ENCODE measurements around the gene SMARCC2. TPM values are rescaled to one million over a fixed set of nuclear protein-coding genes. Genes with fewer than 3 reads are reported as not detected.

Gene SMARCC2
- total RNA-seq, 5 donors from 2014 or later (not counting 1 experiment from before 2014, with no cell fraction given) = 135 to 160 (median 159) TPM

- Mint-ChIP-seq H3K27me3 (no peaks in the 10 kb centered on the region), H3K36me3 (peaks cover 39% of the 10 kb centered on the region), H3K4me3 (no peak overlapping the region), H3K9me3 (no peaks in the 10 kb centered on the region), H3K27ac (no peak overlapping the region), H3K4me1 (peaks cover 34 to 41% (median 35%) of the 10 kb centered on the region in 3 donors)
- Histone ChIP-seq H3K27ac (ENCODE audit: low read length) (no peak overlapping the region), H3K9me3 (no peaks in the 10 kb centered on the region), H3K27me3 (replicated peaks in 1 of 2; ENCODE audit: control insufficient read depth in 2 of 2, extremely low read depth in 1 of 2, insufficient read depth in 2 of 2, low read length in 1 of 2) (no peaks in the 10 kb centered on the region), H3K4me3 (ENCODE audit: control insufficient read depth in 1 of 2, extremely low read depth in 1 of 2, low read length in 1 of 2) (no peak overlapping the region), H3K36me3 (ENCODE audit: control insufficient read depth in 2 of 2, extremely low read depth in 1 of 2, insufficient read depth in 1 of 2, low read length in 1 of 2) (peaks cover 15 to 54% of the 10 kb centered on the region in 2 donors), H3K4me1 (ENCODE audit: control insufficient read depth in 1 of 2, extremely low read depth in 1 of 2, insufficient read depth in 2 of 2, low read length in 2 of 2) (peaks cover 8 to 22% of the 10 kb centered on the region in 2 experiments)
- ChIA-PET POLR2A (interaction anchor here (0.6 to 2.2 kb wide), 2 partner anchors 17 to 43 kb away, joined by 3 to 7 read pairs; partner anchors contain the start of gene ESYT1 (in 1 of the 2)), CTCF (no interaction called here)
- no CpG with 5 or more reads among the region's 3 CpGs for WGBS (ENCODE audit: insufficient coverage)
- no peak for ATAC-seq (replicated peaks in 1 of 4)
- DNase-seq = no peak
These were observed 44.1 kb downstream of the SMARCC2 start for GRCh38 chr12:56145217-56145616.

GRCh38 chr12:56143870-56144269 is 45.4 kb downstream of the SMARCC2 start:
- H3K27me3 ChIP-seq (replicated peaks in 1 of 2; ENCODE audit: control insufficient read depth in 2 of 2, extremely low read depth in 1 of 2, insufficient read depth in 2 of 2, low read length in 1 of 2) = no peaks in the 10 kb centered on the region
- peaks cover 49% of the 10 kb centered on the region for H3K36me3 Mint-ChIP-seq
- peak overlapping the region; percentile 83 to 85 for H3K27ac Mint-ChIP-seq
- peaks cover 40 to 48% (median 45%) of the 10 kb centered on the region in 3 donors for H3K4me1 Mint-ChIP-seq
- no peaks in the 10 kb centered on the region for H3K27me3 Mint-ChIP-seq
- no peak for ATAC-seq (replicated peaks in 1 of 4)
- DNase-seq = no peak
- CTCF ChIA-PET = no interaction called here
- no peaks in the 10 kb centered on the region for H3K9me3 ChIP-seq
- H3K9me3 Mint-ChIP-seq = no peaks in the 10 kb centered on the region
- POLR2A ChIA-PET = interaction anchor here (0.8 to 2.2 kb wide), 2 partner anchors 8 to 16 kb away, joined by 4 to 7 read pairs; partner anchors contain the start of gene ESYT1 (in 1 of the 2)
- peaks cover 11 to 34% of the 10 kb centered on the region in 2 experiments for H3K4me1 ChIP-seq (ENCODE audit: control insufficient read depth in 1 of 2, extremely low read depth in 1 of 2, insufficient read depth in 2 of 2, low read length in 2 of 2)
- no peak overlapping the region for H3K4me3 Mint-ChIP-seq
- 93% methylated on average over 5 of the region's 8 CpGs for WGBS (ENCODE audit: insufficient coverage)
- H3K4me3 ChIP-seq (ENCODE audit: control insufficient read depth in 1 of 2, extremely low read depth in 1 of 2, low read length in 1 of 2) = no peak overlapping the region
- peaks cover 13 to 63% of the 10 kb centered on the region in 2 donors for H3K36me3 ChIP-seq (ENCODE audit: control insufficient read depth in 2 of 2, extremely low read depth in 1 of 2, insufficient read depth in 1 of 2, low read length in 1 of 2)
- no peak overlapping the region for H3K27ac ChIP-seq (ENCODE audit: low read length)

- ATAC-seq (replicated peaks in 1 of 4) (peak in 3 of 4 experiments; percentile 73 to 79 (median 77)), DNase-seq (peak in 1 of 35 experiments; percentile 18)
- Mint-ChIP-seq H3K4me3 (no peak overlapping the region), H3K27me3 (no peaks in the 10 kb centered on the region), H3K4me1 (peaks cover 47 to 54% (median 52%) of the 10 kb centered on the region in 3 donors), H3K27ac (peak overlapping the region; percentile 83 to 85), H3K9me3 (no peaks in the 10 kb centered on the region), H3K36me3 (peaks cover 55% of the 10 kb centered on the region)
- H3K9me3 ChIP-seq = no peaks in the 10 kb centered on the region
- H3K36me3 ChIP-seq (ENCODE audit: control insufficient read depth in 2 of 2, extremely low read depth in 1 of 2, insufficient read depth in 1 of 2, low read length in 1 of 2) = peaks cover 13 to 70% of the 10 kb centered on the region in 2 donors
- H3K27ac ChIP-seq (ENCODE audit: low read length) = peak overlapping the region; percentile 39
- no peak overlapping the region for H3K4me3 ChIP-seq (ENCODE audit: control insufficient read depth in 1 of 2, extremely low read depth in 1 of 2, low read length in 1 of 2)
- ChIA-PET CTCF (interaction anchor here in 1 of 2 donors (0.5 kb wide), 1 partner anchor 200 kb away, joined by 4 read pairs; no protein-coding TSS in a partner anchor), POLR2A (interaction anchor here (0.6 to 2.2 kb wide), 2 partner anchors 15 to 114 kb away, joined by 3 to 7 read pairs; partner anchors contain the start of gene ESYT1 (in 1 of the 2))
- no peaks in the 10 kb centered on the region for H3K27me3 ChIP-seq (replicated peaks in 1 of 2; ENCODE audit: control insufficient read depth in 2 of 2, extremely low read depth in 1 of 2, insufficient read depth in 2 of 2, low read length in 1 of 2)
- H3K4me1 ChIP-seq (ENCODE audit: control insufficient read depth in 1 of 2, extremely low read depth in 1 of 2, insufficient read depth in 2 of 2, low read length in 2 of 2) = peaks cover 17 to 40% of the 10 kb centered on the region in 2 experiments
- 60% methylated on average over 1 of the region's 4 CpGs for WGBS (ENCODE audit: insufficient coverage)
These were observed 46.1 kb downstream of the SMARCC2 start for GRCh38 chr12:56143217-56143616.

GRCh38 chr12:56141946-56142784 is 47.1 kb downstream of the SMARCC2 start:
- peaks cover 63% of the 10 kb centered on the region for H3K36me3 Mint-ChIP-seq

GRCh38 chr12:56137853-56138571 is 51.3 kb downstream of the SMARCC2 start:
- DNase-seq = peak in 1 of 35 experiments; percentile 23
- Histone ChIP-seq H3K36me3 (ENCODE audit: control insufficient read depth in 2 of 2, extremely low read depth in 1 of 2, insufficient read depth in 1 of 2, low read length in 1 of 2) (peaks cover 9 to 93% of the 10 kb centered on the region in 2 donors), H3K27ac (ENCODE audit: low read length) (peak overlapping the region; percentile 5), H3K27me3 (replicated peaks in 1 of 2; ENCODE audit: control insufficient read depth in 2 of 2, extremely low read depth in 1 of 2, insufficient read depth in 2 of 2, low read length in 1 of 2) (no peaks in the 10 kb centered on the region), H3K4me3 (ENCODE audit: control insufficient read depth in 1 of 2, extremely low read depth in 1 of 2, low read length in 1 of 2) (peak overlapping the region in 1 of 2 donors; percentile 10), H3K4me1 (ENCODE audit: control insufficient read depth in 1 of 2, extremely low read depth in 1 of 2, insufficient read depth in 2 of 2, low read length in 2 of 2) (peaks cover 33 to 66% of the 10 kb centered on the region in 2 experiments), H3K9me3 (no peaks in the 10 kb centered on the region)
- WGBS (ENCODE audit: insufficient coverage) = 0% methylated on average over 1 of the region's 14 CpGs
- H3K4me3 Mint-ChIP-seq = peak overlapping the region in 1 of 3 donors; percentile 64
- H3K9me3 Mint-ChIP-seq = no peaks in the 10 kb centered on the region
- ChIA-PET POLR2A (interaction anchor here (0.5 to 0.7 kb wide), 3 partner anchors 20 to 1617 kb away, joined by 4 to 5 read pairs (median 5); partner anchors contain the start of gene ZC3H10 (in 1 of the 2)), CTCF (interaction anchor here (0.8 to 4.2 kb wide), 4 partner anchors 11 to 84 kb away, joined by 3 to 16 read pairs (median 4); partner anchors contain the start of genes ESYT1 (in 1 of the 2) and RNF41 (in 1 of the 2))
- peaks cover 69% of the 10 kb centered on the region for H3K36me3 Mint-ChIP-seq
- H3K4me1 Mint-ChIP-seq = peaks cover 60 to 76% (median 73%) of the 10 kb centered on the region in 3 donors
- H3K27ac Mint-ChIP-seq = peak overlapping the region; percentile 90 to 92
- ATAC-seq (replicated peaks in 1 of 4) = peak; percentile 44 to 55 (median 48)
- no peaks in the 10 kb centered on the region for H3K27me3 Mint-ChIP-seq

More at GRCh38 chr12:56141946-56142784, 47.1 kb downstream of the SMARCC2 start:
- Histone ChIP-seq H3K4me1 (ENCODE audit: control insufficient read depth in 1 of 2, extremely low read depth in 1 of 2, insufficient read depth in 2 of 2, low read length in 2 of 2) (peaks cover 27 to 51% of the 10 kb centered on the region in 2 experiments), H3K27ac (ENCODE audit: low read length) (peak overlapping the region; percentile 15), H3K36me3 (ENCODE audit: control insufficient read depth in 2 of 2, extremely low read depth in 1 of 2, insufficient read depth in 1 of 2, low read length in 1 of 2) (peaks cover 15 to 80% of the 10 kb centered on the region in 2 donors), H3K27me3 (replicated peaks in 1 of 2; ENCODE audit: control insufficient read depth in 2 of 2, extremely low read depth in 1 of 2, insufficient read depth in 2 of 2, low read length in 1 of 2) (no peaks in the 10 kb centered on the region), H3K9me3 (no peaks in the 10 kb centered on the region), H3K4me3 (ENCODE audit: control insufficient read depth in 1 of 2, extremely low read depth in 1 of 2, low read length in 1 of 2) (no peak overlapping the region)
- ChIA-PET CTCF (interaction anchor here in 1 of 2 donors (0.6 to 1.2 kb wide), 2 partner anchors 9 to 114 kb away, joined by 3 read pairs; no protein-coding TSS in a partner anchor), POLR2A (interaction anchor here in 1 of 2 donors (0.6 kb wide), 2 partner anchors 319 to 336 kb away, joined by 3 read pairs; no protein-coding TSS in a partner anchor)
- WGBS (ENCODE audit: insufficient coverage) = 96% methylated on average over 8 of the region's 19 CpGs
- DNase-seq (no peak), ATAC-seq (replicated peaks in 1 of 4) (no peak)
- Mint-ChIP-seq H3K9me3 (no peaks in the 10 kb centered on the region), H3K4me3 (no peak overlapping the region), H3K27ac (peak overlapping the region; percentile 83 to 85), H3K4me1 (peaks cover 57 to 65% (median 62%) of the 10 kb centered on the region in 3 donors), H3K27me3 (no peaks in the 10 kb centered on the region)

Measured in T-cell (primary cell).